HG03342 (cell line): ENCODE data around the gene SNX10.

Source experiments
- ATAC-seq: cut with Tn5 transposase; IDR thresholded peaks from one replicate; pipeline ENCODE4 v1.9.1; 2021; ENCODE audit warnings: mild to moderate bottlenecking, moderate library complexity; ENCODE audit not compliant: unreplicated experiment

SNX10 gene

DNA sequence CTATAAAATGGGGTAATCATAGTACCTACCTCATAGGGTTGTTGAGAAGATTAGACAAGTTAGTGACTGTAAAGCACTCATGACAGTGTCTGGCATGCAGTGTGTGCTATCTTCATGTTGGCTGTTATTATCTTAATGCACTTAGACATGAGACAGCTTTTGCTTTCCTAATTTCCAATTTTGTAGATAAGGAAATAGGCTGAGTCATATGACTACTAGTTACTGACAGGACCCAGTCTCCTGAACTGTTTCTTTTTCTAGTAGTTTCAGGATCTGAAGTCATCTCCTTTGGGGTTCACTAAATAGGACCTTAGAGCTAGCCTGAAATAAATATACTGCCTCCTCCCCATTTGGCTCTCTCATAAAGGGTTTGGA, 74.2 kb downstream of the SNX10 start:
- no peak for ATAC-seq

DNA sequence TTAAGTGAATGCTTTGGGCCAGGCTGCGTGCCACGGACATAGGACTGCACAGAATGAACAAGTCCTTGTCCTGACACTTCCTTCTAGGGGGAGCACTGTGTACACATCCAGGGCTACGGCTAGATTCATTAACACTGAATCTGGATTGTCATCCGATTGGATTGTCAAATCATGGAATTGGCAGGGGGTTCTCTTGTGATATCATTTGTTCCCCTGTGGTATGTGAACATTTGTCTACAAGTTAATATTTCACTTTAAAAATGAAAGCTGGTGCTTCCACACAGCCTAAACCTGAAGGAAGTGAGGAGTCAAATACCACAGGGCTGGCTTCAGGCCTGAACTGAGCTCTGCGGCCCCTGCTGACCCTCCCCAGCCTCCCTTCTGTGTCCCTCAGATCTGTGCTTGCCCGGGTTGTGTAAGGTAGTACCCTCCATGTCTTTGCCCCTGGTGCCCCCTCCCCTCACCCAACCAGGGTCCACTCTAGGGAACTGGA, 75.6 kb downstream of the SNX10 start:
- no peak for ATAC-seq

DNA sequence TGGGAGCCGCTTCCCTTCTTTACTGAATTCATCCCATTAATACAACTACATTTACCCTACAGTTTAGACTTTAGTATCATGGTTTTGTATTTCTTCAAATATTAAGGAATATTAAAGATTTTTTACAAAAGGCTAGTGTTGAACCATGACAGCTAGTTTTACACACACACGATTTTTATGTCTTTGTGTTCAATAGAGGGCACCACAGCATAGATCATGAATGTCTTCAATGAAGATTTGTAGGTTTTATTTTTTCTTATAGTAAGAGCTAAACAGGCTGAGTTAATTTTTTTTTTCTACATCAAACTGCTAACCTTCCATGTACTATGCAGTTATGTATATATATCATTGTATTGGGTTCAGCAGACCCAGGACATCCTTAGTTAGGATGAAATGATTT, 76.9 kb downstream of the SNX10 start:
- ATAC-seq, result no peak

DNA sequence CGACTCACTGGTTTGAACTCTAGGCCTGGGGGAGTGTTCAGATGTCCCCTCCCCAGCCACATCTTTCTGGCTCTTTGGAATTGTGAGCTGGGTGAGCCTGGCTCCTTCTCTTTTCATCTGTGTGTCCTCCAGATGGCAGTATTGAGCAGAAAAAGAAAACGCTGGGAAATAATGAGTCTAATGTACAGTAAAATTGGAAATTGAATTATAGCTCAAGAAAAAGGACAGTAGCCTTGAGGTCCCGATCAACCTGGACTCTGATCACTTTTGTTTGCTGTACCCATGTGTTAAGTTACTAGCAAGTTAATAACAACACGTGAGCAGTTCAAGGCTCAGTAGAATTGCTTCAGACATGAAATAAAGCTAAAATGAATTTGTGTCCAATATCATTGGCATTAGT, 77.9 kb downstream of the SNX10 start:
- ATAC-seq, result peak; percentile 52

GRCh38 chr7:26370011-26370410, 78.3 kb downstream of the SNX10 start:
- ATAC-seq, result no peak

DNA sequence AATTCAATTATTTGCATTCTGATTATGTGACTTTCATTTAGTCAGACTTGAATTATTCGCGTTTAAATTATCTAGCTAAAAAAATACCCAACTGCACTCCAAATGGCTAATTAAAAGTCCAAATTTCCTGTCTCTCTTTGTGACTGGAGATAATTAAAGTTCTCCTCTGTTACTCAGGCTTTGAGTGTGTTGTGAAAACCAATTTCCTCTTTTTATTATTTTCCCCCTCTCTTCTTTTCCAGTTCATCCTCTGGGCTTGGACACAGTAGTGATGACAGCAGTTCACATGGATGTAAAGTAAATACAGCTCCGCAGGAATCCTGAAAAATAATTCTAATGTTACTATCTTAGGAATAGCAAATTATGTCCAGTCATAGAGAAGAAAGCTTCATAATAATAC, 80.6 kb downstream of the SNX10 start:
- no peak for ATAC-seq

GRCh38 chr7:26372704-26373103, 81.0 kb downstream of the SNX10 start:
- ATAC-seq, result no peak

DNA sequence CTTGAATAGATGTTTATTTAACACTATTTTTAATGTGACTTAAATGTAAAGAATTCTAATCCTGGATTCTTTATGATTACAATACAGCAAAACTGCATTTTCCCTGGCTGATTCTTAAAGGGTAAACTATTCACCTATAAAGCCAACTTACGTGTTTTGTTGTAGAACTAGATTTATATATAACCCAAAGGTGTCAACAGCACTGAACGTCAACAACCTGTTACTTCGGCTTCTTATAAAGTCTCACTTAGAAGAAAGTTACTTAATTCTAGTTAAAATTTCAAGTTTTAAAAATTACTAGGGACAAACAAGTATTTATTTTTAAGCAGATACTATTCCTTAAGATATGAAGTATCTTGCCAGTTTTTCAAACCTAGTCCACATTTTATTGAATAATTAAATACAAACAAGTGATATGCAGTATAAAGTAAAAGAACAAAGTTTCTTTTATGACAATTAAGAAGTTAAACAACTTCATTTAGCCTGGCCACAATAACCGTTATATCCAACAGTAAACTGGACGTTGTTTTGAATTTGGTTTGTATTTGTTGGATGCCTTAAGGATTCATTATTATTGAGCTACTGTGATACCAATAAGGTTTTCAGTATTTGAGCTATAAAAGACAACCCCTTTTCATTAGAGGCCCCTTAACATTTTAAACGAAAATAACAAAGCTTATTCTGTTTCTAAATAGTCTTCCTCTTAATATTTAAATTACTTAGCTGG, 83.1 kb downstream of the SNX10 start:
- no peak for ATAC-seq

- peak; percentile 21 for ATAC-seq
Measured at GRCh38 chr7:26375726-26376174, 84.1 kb downstream of the SNX10 start.

DNA sequence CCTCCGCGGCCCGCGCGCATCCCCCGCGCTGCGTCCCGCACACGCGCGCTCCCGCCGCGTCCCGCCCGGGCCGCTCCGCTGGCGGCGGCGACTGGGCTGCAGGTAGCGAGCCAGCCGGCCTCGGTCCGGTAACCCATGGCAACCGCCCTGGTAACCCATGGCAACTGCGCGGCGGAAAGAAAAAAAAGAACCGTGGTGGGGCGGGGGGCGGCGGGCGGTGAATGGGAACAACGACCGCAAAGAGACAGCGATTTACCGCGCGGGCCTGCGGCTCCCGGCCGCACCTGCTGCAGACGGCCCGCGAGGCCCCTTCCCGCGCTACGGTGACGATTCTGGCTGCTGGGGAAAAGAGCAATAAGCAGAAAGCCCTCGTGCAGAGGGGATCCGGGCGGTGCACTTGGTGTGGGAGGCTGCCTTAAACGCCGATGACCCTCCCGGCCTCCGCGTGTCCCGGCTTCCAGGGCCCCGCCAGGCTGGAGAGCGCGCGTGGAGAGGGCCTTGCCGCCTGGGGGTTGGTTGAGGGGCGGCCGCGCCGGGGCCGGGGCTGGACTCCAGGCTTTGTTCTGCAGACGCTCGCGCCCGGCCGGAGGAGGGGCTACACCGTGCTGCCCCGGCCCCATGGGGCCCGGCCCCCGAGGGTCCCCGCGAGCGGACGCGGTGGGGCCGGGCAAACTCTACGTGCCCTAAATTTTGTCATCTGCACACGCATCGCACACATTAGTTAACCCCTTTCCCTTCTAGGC, 84.7 kb downstream of the SNX10 start:
- ATAC-seq, result peak; percentile 26

DNA sequence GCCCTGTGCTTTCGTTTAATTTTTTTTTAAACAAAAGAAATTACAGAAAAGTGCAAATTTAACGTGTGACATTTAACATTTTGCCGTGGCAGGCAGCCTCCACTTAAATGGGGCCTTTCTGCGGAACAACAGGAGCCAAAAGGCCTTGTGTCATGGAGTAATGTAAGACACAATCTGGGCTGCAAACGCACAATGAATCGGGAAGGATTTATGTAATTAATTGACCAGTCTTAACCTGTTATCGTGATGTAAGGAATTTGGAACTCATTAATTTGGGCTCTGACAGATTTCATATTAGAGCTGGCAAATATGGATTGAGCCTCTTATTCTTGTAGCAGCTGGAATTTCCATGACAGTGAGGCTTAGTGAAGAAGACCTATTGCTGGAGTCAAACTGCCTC, 86.4 kb downstream of the SNX10 start:
- no peak for ATAC-seq

DNA sequence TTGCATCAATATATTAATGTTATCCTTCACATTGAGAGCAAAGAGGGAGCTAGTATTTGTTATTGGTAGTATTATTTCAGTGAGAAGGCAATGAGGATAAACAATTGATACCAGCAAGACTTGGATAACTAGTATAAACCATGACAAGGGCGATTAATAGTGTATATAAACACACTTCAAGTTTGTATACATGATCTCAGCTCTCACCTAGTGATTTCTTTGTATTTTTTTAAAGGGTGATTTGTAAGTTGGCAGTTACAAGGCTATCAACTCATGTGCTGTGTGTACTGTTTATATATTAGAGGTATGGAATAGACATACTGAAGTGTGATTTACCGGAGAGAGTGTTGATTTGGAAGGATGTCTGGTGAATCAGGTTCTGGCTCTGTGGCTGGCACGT, 88.0 kb downstream of the SNX10 start:
- no peak for ATAC-seq

- no peak for ATAC-seq
Measured at GRCh38 chr7:26381476-26382353, 90.1 kb downstream of the SNX10 start.

GRCh38 chr7:26385240-26385639, 93.6 kb downstream of the SNX10 start:
- no peak for ATAC-seq

- no peak for ATAC-seq
Measured at GRCh38 chr7:26387731-26388130, 96.1 kb downstream of the SNX10 start.

DNA sequence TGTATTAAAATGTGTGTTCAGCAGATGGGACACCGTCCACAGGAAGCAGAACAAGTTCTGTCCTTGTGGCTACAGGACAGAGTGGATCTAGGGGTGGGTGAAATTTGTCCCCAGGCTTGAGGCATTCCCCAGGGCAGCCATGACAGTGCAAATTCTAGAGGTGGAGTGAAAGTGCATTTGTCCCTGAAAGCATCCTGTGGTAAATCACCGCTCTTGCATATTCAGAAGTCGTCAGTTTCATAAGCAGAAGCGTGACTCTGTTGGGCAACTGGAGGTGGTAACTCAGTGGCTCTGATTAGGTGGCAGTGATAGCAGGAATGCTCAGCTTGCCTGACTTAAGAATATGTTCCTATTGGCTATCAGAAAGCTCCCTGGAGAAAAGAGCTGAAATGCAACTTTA, 96.6 kb downstream of the SNX10 start:
- ATAC-seq, result peak; percentile 49

- ATAC-seq, result no peak
Measured at GRCh38 chr7:26390016-26390415, 98.4 kb downstream of the SNX10 start.

DNA sequence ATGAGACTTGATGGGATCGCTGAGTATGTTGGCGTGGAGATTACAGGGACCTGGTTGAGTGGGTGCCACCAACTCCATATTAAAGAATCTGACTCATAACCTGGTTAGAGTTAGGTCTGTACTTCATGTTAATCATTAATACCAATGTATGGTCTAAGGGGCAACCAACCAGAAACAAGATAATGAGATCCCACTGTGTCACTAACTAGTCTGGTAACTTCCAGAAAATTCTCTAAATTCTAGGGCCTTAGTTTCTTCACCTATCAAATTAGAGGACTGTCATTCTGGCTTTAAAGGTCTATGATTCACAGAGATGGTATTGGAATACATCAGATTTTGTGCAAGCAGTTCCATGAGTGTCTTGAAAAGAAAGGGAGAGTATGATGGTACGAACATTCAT, 102.2 kb downstream of the SNX10 start:
- ATAC-seq, result no peak

DNA sequence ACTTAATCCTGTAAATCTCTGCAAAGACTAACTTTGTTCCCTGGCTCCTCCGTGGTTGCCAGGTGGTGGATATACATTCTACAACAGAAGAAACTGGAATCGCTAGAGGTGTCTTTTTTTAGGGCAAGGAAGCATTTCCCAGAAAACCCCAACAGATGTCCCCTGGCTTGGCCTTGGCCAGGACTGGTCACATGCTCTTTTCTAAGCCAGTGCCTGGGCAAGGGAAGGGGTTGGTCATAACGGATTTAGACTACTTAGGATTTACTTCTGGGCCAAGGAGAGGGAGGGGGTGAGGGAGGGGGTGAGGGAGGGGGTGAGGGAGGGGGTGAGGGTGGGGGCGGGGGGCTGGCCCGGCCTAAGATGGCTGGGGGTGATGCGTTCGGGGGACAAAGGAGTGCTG, 105.7 kb downstream of the SNX10 start:
- no peak for ATAC-seq

GRCh38 chr7:26397796-26398426, 106.2 kb downstream of the SNX10 start:
- ATAC-seq, result peak; percentile 21

DNA sequence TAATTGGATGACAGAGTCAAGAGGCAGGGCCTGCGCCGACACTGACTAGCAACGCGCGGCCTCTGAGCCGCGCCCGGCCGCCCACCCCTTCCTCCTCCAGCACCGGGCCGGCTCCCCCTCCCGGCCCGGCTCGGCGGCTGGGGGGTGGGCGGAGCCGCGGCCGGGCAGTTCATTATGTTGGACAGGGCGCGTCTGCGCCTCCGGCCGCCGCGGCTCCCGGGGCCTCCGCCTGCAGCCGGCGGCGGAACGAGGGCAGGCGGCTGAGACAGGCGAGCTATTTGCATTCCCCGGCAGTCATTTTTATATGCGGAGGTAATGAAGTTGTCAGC, 106.7 kb downstream of the SNX10 start:
- peak; percentile 39 for ATAC-seq
